GM12878 (cell line): Measurements from ENCODE around the gene DOHH.

ENCODE experiments used
- CEBPB ChIP-seq, 2 experiments: fragments of 150-350 bp in 1 of 2; IDR thresholded peaks; 2 replicates each; pipeline ENCODE4 v1.6.1; 2012 to 2014; ENCODE audit warnings: low read depth in 2 of 2, low read length in 2 of 2, borderline replicate concordance in 1 of 2, inconsistent platforms in 1 of 2
- HDGF ChIP-seq: fragments of 450-650 bp; IDR thresholded peaks from 2 replicates; pipeline ENCODE4 v1.6.1; 2016; ENCODE audit warnings: antibody characterized with exemption
- POLR2A ChIP-seq: IDR thresholded peaks from 2 replicates; pipeline ENCODE4 v1.6.1; 2011; ENCODE audit warnings: low read depth, mild to moderate bottlenecking, low read length
- SP1 ChIP-seq: IDR thresholded peaks from one replicate; pipeline ENCODE4 v1.6.1; 2011; ENCODE audit warnings: low read depth, low read length
- SRF ChIP-seq, 2 experiments: IDR thresholded peaks; 2 replicates each; pipeline ENCODE4 v1.6.1; 2011; ENCODE audit warnings: low read depth in 2 of 2, low read length in 2 of 2, mild to moderate bottlenecking in 1 of 2, moderate library complexity in 1 of 2
- STAT3 ChIP-seq: IDR thresholded peaks from 2 replicates; pipeline ENCODE4 v1.6.1; 2011; ENCODE audit warnings: low read depth, low read length, improper control_type of control experiment
- TAF1 ChIP-seq: IDR thresholded peaks from 2 replicates; pipeline ENCODE4 v1.6.1; 2011; ENCODE audit warnings: mild to moderate bottlenecking, low read depth, low read length, borderline replicate concordance
- TCF12 ChIP-seq: IDR thresholded peaks from 2 replicates; pipeline ENCODE4 v1.6.1; 2011; ENCODE audit warnings: low read depth, mild to moderate bottlenecking, low read length
- TF ChIP-seq, protein P1 (sequence below), 3 experiments: IDR thresholded peaks in 2 of 3; conservative IDR thresholded peaks in 1 of 3; 2 replicates each; pipeline ENCODE4 v1.5.1; 2011; ENCODE audit warnings: low read depth in 3 of 3, low read length in 3 of 3, mild to moderate bottlenecking in 3 of 3, control low read depth in 2 of 3, moderate library complexity in 2 of 3, inconsistent platforms in 1 of 3, mixed read lengths in 1 of 3; ENCODE audit not compliant: control insufficient read depth in 2 of 3, insufficient read depth in 1 of 3; ENCODE audit errors: extremely low read depth in 1 of 3

DNA sequence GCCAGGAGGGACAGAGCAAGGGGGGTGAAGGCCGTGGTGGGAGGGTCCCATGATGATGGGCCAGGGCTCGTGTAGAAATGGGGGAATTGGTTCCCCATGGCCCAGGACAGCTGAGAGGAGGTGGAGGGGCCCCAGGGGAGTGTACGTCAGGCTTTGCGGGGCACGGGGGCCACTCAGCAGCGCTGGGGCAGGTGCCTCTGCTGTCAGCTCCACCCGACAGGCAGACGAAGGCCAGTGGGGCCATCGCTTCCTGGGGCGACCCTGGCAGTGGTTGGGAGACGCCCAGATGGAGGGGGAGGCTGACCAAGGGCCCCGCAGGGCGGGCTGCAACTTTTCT is 36.6 kb upstream of the DOHH start:
- TF ChIP-seq TAF1 (no peak), CEBPB (IDR thresholded peaks at IDR 0.05; ENCODE audit: borderline replicate concordance in 1 of 2, low read depth in 2 of 2, low read length in 2 of 2) (no peak), HDGF (no peak), SRF (IDR thresholded peaks at IDR 0.05; ENCODE audit: low read depth in 2 of 2, low read length in 2 of 2) (no peak), SP1 (no peak), POLR2A (no peak), TCF12 (no peak), STAT3 (no peak)
- TF ChIP-seq, protein P1, sequence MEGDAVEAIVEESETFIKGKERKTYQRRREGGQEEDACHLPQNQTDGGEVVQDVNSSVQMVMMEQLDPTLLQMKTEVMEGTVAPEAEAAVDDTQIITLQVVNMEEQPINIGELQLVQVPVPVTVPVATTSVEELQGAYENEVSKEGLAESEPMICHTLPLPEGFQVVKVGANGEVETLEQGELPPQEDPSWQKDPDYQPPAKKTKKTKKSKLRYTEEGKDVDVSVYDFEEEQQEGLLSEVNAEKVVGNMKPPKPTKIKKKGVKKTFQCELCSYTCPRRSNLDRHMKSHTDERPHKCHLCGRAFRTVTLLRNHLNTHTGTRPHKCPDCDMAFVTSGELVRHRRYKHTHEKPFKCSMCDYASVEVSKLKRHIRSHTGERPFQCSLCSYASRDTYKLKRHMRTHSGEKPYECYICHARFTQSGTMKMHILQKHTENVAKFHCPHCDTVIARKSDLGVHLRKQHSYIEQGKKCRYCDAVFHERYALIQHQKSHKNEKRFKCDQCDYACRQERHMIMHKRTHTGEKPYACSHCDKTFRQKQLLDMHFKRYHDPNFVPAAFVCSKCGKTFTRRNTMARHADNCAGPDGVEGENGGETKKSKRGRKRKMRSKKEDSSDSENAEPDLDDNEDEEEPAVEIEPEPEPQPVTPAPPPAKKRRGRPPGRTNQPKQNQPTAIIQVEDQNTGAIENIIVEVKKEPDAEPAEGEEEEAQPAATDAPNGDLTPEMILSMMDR (IDR thresholded peaks at IDR 0.05 in 2 of 3, conservative IDR thresholded peaks at IDR 0.05 in 1 of 3; ENCODE audit: control insufficient read depth in 2 of 3, extremely low read depth in 1 of 3, insufficient read depth in 1 of 3, low read depth in 3 of 3, low read length in 3 of 3) = no peak
